Thyroid gland (tissue), 4 donors: ENCODE results near the gene MPPED1.

Source experiments
- POLR2A ChIP-seq, 2 donors: fragments of 450-650 bp; IDR thresholded peaks; one replicate each; pipeline ENCODE4 v1.6.1; 2017; ENCODE audit warnings: antibody characterized with exemption in 2 of 2, mild to moderate bottlenecking in 2 of 2, moderate library complexity in 1 of 2
- TF ChIP-seq, protein P1 (sequence below), 6 experiments: fragments of 200-600 bp in 3 of 6; fragments of 450-650 bp in 3 of 6; sonication (generic) in 3 of 6; IDR thresholded peaks; one replicate each; pipeline ENCODE4 v1.5.1; 2016 to 2019; ENCODE audit warnings: antibody characterized with exemption in 6 of 6, mild to moderate bottlenecking in 2 of 6, inconsistent platforms in 1 of 6, moderate library complexity in 1 of 6

DNA sequence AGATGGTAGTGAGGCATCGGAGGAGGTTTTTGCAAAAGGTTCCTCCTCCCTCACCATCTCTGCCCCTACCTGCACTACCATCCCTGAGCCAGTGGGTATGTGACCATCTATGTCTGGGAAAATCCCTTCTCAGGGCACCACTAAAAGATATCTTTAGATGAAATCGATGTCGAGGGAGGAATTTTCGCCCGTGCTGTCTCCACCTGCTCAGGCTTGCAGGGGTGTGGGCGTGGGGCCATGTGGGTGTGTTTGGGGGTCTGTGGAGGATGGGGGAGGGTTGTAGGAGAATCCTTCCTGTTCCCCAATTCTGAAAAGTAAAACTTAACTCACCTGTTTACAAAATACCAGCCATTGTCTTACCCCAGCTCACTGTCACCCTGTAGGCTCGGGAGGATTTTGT lies 12.4 kb downstream of the MPPED1 start:
- TF ChIP-seq, protein P1, sequence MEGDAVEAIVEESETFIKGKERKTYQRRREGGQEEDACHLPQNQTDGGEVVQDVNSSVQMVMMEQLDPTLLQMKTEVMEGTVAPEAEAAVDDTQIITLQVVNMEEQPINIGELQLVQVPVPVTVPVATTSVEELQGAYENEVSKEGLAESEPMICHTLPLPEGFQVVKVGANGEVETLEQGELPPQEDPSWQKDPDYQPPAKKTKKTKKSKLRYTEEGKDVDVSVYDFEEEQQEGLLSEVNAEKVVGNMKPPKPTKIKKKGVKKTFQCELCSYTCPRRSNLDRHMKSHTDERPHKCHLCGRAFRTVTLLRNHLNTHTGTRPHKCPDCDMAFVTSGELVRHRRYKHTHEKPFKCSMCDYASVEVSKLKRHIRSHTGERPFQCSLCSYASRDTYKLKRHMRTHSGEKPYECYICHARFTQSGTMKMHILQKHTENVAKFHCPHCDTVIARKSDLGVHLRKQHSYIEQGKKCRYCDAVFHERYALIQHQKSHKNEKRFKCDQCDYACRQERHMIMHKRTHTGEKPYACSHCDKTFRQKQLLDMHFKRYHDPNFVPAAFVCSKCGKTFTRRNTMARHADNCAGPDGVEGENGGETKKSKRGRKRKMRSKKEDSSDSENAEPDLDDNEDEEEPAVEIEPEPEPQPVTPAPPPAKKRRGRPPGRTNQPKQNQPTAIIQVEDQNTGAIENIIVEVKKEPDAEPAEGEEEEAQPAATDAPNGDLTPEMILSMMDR (IDR thresholded peaks at IDR 0.05) = no peak
- no peak for TF ChIP-seq POLR2A (IDR thresholded peaks at IDR 0.05)
